ENCODE data around the gene KPTN.

- TF ChIP-seq CTCF (conservative IDR thresholded peaks at IDR 0.05; ENCODE audit: low read depth, low read length) (no peak), EZH2 (IDR thresholded peaks at IDR 0.05; ENCODE audit: low read length, unreplicated experiment) (no peak), EZH2phosphoT487 (IDR thresholded peaks at IDR 0.05; ENCODE audit: borderline replicate concordance, low read length) (no peak)
Observed at GRCh38 chr19:47497050-47497766, 13.2 kb upstream of the KPTN start.

All from PC-3 (cell line).